ENCODE measurements around the gene PCSK5.

The PCSK5 gene

DNA sequence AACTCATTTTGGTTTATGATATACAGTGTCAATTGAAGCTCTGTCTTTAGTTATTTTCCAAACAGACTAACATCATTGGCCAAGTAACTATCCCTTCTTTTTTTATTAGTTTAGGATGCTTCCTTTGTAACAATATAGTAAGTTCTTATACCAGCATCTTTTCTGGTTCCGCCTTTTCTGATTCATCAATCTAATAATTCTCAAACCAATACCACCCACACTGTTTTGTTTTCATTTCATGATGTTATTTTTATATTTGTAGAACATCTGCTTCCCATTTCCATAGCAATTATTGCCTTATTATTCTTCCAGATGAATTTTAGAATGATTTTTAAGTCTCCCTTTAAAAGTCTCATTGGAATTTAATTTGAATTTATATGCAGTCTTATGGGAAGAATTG lies 285.7 kb downstream of the PCSK5 start:
- FAIRE-seq (no peak), DNase-seq (ENCODE audit: insufficient read length, low spot score) (no peak)

DNA sequence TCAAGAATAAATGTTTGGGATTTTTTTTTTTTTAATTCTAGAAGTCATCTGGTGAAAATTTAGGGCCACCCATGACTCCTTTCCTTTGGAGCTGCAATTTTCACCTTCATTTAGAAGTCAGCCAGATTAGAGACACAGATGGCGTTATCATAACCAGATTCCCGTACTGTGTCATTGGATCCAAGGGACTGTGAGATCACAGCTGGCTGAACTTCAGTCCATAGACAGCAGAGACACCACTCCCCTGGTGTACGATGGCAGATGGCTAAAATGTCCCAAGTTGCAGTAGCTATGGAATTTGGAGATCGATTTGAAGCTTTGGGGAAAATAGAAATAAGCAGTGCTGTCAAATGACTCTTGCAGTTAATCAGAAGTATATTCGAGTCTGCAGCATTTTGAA lies 287.5 kb downstream of the PCSK5 start:
- FAIRE-seq: no peak

GRCh38 chr9:76180541-76180940 lies 290.1 kb downstream of the PCSK5 start:
- no peak for DNase-seq (ENCODE audit: insufficient read length, low spot score)
- no peak for FAIRE-seq

More for the DNA sequence above, 287.5 kb downstream of the PCSK5 start:
- no peak for DNase-seq (ENCODE audit: insufficient read length, low spot score)

GRCh38 chr9:76181020-76181641 lies 290.7 kb downstream of the PCSK5 start:
- no peak for FAIRE-seq
- DNase-seq (ENCODE audit: insufficient read length, low spot score): no peak

- FAIRE-seq: no peak
Measured at GRCh38 chr9:76181781-76182180, 291.3 kb downstream of the PCSK5 start.

GRCh38 chr9:76185432-76185831 lies 295.0 kb downstream of the PCSK5 start:
- no peak for FAIRE-seq
- DNase-seq (ENCODE audit: insufficient read length, low spot score): no peak

More at GRCh38 chr9:76181781-76182180, 291.3 kb downstream of the PCSK5 start:
- no peak for DNase-seq (ENCODE audit: insufficient read length, low spot score)

GRCh38 chr9:76188286-76188685 lies 297.8 kb downstream of the PCSK5 start:
- FAIRE-seq: no peak

GRCh38 chr9:76188905-76189304 lies 298.4 kb downstream of the PCSK5 start:
- DNase-seq (ENCODE audit: insufficient read length, low spot score) (no peak), FAIRE-seq (no peak)

More at GRCh38 chr9:76188286-76188685, 297.8 kb downstream of the PCSK5 start:
- no peak for DNase-seq (ENCODE audit: insufficient read length, low spot score)

GRCh38 chr9:76191493-76191892 lies 301.0 kb downstream of the PCSK5 start:
- FAIRE-seq (no peak), DNase-seq (ENCODE audit: insufficient read length, low spot score) (no peak)

- no peak for FAIRE-seq
Measured at GRCh38 chr9:76192013-76192412, 301.5 kb downstream of the PCSK5 start.

DNA sequence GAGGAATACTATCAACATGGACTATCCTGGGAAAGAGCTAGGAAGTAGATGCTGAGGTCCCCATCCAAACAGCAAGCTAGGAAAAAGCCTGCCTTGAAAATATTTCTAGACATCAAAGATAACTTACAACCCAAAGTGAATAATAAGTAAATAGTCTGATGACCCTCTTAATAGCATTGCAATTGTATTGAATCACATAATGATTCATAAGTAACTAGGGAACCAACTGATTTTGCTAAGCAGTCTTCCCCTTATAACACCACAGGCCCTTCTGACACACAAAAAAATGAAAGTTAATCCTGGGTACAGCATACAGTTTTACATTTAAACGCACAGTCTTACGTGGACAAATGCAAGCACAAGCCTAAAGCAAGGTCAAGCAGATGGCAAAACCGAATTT lies 304.4 kb downstream of the PCSK5 start:
- FAIRE-seq: no peak
- DNase-seq (ENCODE audit: insufficient read length, low spot score): no peak

More at GRCh38 chr9:76192013-76192412, 301.5 kb downstream of the PCSK5 start:
- DNase-seq (ENCODE audit: insufficient read length, low spot score): no peak

GRCh38 chr9:76198336-76198735 lies 307.9 kb downstream of the PCSK5 start:
- no peak for DNase-seq (ENCODE audit: insufficient read length, low spot score)
- no peak for FAIRE-seq

DNA sequence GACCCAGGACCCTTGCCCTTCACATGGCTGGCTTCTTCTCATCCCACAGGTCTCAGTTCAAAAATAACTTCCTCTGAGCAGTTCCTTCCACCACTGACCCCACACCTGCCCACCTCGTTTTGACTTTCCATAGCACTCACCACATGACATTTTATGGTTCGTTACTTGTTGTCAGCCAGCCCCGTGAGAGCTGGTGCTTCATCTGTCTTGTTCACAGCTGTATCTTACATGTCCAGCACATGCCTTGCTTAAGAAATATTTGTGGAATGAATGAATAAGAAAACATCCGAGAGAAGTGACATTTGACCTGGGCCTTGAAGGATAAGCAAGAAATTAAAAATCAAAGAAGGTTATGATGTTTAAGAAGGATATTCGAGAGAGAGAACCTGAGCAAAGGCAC lies 309.8 kb downstream of the PCSK5 start:
- FAIRE-seq (no peak), DNase-seq (ENCODE audit: insufficient read length, low spot score) (no peak)

GRCh38 chr9:76200745-76201144 lies 310.3 kb downstream of the PCSK5 start:
- no peak for FAIRE-seq
- no peak for DNase-seq (ENCODE audit: insufficient read length, low spot score)

DNA sequence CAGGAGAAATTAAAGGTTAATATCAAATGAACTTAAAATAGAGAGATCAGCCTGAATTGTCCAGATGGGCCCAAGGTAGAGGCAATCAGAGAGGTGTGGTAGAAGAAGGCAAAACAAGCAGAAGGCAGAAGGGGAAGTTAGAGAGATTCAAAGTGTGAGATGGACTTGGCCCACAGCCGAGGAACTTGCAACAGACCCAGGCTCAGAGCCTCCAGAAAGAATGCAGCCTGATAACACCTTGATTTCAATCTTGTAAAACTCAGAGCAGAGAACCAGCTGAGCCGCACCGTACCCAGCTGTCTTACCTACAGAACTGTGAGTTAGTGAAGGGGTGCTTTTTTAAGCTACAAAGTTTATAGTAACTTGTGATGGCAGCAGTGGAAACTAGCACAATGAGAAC lies 312.9 kb downstream of the PCSK5 start:
- FAIRE-seq (no peak), DNase-seq (ENCODE audit: insufficient read length, low spot score) (no peak)

DNA sequence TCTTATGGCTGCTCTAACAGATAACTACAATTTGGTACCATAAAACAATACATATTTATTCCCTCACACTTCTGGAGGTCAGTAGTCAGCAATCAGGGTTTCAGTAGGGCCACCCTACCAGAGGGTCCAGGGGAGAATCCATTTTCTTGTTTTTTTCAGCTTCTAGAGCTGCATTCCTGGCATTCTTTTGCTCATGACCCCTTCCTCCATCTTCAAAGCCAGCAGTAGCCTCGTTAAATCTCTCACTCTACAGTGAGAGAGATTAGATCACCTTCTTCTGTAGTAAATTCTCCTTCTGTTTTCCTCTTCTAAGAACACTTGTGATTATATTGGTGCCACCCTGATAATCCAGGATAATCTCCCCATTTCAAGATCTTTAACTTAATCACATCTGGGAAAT lies 316.3 kb downstream of the PCSK5 start:
- DNase-seq (ENCODE audit: insufficient read length, low spot score) (no peak), FAIRE-seq (no peak)

DNA sequence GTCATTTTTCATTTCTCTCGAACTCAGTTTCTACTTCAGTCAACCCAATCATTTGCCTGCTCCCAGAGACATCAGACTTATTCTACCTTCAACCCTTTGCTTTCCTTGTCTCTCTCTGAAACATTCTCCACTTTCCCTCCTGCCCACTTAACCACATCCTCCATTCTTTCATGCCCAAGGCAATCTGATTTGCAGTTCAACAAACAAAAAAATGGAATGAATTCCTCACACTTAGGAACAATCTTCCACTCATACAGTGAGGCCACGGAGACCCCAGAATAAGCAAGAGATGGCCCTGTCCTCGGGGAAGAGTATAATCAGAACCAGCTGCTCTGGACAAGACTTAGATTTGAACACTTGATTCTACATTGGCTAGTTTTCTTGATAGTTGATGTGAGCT lies 323.3 kb downstream of the PCSK5 start:
- DNase-seq (ENCODE audit: insufficient read length, low spot score) (no peak), FAIRE-seq (no peak)

DNA sequence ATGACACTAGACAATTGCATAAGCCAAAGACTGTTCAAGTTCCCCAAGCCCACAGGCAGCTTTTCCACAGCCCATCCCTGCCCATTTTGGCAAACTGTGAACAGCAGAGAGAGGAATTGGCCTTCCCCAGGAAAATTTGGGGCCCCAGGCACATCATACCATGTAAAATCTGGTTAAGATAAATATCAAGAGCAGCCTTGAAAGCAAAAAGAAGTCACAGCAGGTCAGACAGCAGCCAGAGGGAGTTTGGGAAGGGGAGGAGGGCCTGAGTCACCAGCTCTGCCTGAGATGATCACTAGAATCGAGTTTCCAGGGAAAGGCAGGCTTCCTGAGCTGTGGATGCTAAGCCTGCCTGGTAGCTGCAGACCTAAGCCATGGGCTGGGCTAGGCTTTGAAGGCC lies 324.6 kb downstream of the PCSK5 start:
- DNase-seq (ENCODE audit: insufficient read length, low spot score) (no peak), FAIRE-seq (no peak)

GRCh38 chr9:76216161-76216649 lies 325.7 kb downstream of the PCSK5 start:
- FAIRE-seq: no peak
- DNase-seq (ENCODE audit: insufficient read length, low spot score): no peak

GRCh38 chr9:76218117-76218885 lies 327.8 kb downstream of the PCSK5 start:
- DNase-seq (ENCODE audit: insufficient read length, low spot score) (no peak), FAIRE-seq (no peak)

DNA sequence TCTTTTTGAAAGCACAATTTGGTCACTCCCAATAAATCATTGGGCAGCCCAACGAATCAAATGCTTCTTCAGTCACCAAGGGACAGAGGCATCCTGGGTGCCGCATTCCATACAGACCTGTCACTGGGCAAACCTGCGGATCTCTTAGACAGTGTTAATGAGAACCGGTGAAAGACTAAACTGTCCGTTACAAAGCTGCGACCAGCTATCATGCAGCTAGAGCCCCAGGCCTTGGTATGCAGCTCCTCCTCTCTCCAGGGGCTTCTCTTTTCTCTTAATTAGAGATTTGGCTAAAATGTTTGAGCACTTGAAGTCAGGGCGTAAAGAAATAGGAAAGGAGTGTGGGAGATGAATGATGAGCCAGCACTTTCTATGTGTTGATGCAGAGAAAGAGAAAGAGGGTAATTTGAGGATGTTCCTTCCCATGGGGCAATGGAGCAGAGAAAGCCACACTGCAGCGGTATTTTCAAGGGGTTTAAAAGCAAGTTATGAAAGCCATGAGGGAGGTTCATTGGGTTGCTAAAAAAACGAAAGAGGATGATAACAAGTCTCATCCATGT lies 328.5 kb downstream of the PCSK5 start:
- DNase-seq (ENCODE audit: insufficient read length, low spot score) (no peak), FAIRE-seq (no peak)

Data from GM19239 (cell line).